HFFc6 (cell line): Measurements from ENCODE around the gene IFRD1. TPM values are rescaled to one million over a fixed set of nuclear protein-coding genes. Genes with fewer than 3 reads are reported as not detected.

Experiments used
- DNase-seq: peaks from one replicate; pipeline ENCODE4 v3.0.0-alpha.2; 2018
- H3K27ac Mint-ChIP-seq: 2 replicates; pipeline ENCODE4 v1.8.0; 2020; ENCODE audit warnings: mild to moderate bottlenecking, mixed read lengths
- H3K27me3 Mint-ChIP-seq: 2 replicates; pipeline ENCODE4 v1.8.0; 2021; ENCODE audit warnings: mild to moderate bottlenecking, moderate library complexity, mixed read lengths; ENCODE audit not compliant: insufficient read depth
- H3K36me3 Mint-ChIP-seq: 2 replicates; pipeline ENCODE4 v1.8.0; 2021; ENCODE audit warnings: low read depth, mixed read lengths
- H3K4me1 Mint-ChIP-seq: 2 replicates; pipeline ENCODE4 v1.8.0; 2020; ENCODE audit warnings: low read depth, mixed read lengths
- H3K4me3 Mint-ChIP-seq: 2 replicates; pipeline ENCODE4 v1.8.0; 2020; ENCODE audit warnings: mild to moderate bottlenecking, moderate library complexity, mixed read lengths
- H3K9me3 Mint-ChIP-seq: 2 replicates; pipeline ENCODE4 v1.8.0; 2020; ENCODE audit warnings: mild to moderate bottlenecking, mixed read lengths
- total RNA-seq, 6 experiments: library from RNA; stranded (reverse); fragmentation: NEBNext Ultra II Directional; extraction: Animal tissue kit (Norgen Biotek cat#: 25700); gene quantifications; 2 replicates in 1 of 6; 3 replicates in 5 of 6; pipeline ENCODE4 v1.2.3, GENCODE V29; 2021
- TF ChIP-seq, protein P1 (sequence below): fragments of 200-600 bp; sonication (generic); IDR thresholded peaks from 2 replicates; pipeline ENCODE4 v1.5.0; 2021; ENCODE audit warnings: antibody characterized with exemption, mild to moderate bottlenecking

IFRD1 gene
- total RNA-seq, 6 experiments from 2014 or later, result 25.4 to 30.0 (median 27.5) TPM

DNA sequence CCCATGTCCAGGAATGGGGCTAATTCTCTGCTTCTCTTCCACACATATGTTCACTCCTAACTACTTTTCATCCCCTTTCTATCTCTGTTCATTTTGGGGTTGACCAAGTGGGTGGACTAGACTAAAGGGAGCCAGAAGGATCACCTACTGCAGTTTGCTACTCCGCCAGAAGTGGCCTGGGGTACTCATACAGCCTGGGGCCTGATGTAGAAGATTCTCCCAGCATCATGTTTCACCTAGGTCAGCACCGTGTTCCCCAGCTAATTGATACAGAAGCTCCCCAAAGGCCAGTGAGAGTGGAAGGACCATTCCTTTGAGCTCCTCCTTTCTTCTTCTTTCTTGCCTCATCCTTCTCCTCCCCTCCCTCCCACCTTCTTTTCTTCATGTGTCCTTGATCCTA, 19.6 kb upstream of the IFRD1 start:
- Mint-ChIP-seq H3K27me3 (peaks cover 1% of the 10 kb centered on the region; the same call in 1 of the 2 replicates), H3K27ac (no peak overlapping the region), H3K4me3 (no peak overlapping the region), H3K9me3 (no peaks in the 10 kb centered on the region), H3K36me3 (no peaks in the 10 kb centered on the region), H3K4me1 (peaks cover 24% of the 10 kb centered on the region)
- TF ChIP-seq, protein P1, sequence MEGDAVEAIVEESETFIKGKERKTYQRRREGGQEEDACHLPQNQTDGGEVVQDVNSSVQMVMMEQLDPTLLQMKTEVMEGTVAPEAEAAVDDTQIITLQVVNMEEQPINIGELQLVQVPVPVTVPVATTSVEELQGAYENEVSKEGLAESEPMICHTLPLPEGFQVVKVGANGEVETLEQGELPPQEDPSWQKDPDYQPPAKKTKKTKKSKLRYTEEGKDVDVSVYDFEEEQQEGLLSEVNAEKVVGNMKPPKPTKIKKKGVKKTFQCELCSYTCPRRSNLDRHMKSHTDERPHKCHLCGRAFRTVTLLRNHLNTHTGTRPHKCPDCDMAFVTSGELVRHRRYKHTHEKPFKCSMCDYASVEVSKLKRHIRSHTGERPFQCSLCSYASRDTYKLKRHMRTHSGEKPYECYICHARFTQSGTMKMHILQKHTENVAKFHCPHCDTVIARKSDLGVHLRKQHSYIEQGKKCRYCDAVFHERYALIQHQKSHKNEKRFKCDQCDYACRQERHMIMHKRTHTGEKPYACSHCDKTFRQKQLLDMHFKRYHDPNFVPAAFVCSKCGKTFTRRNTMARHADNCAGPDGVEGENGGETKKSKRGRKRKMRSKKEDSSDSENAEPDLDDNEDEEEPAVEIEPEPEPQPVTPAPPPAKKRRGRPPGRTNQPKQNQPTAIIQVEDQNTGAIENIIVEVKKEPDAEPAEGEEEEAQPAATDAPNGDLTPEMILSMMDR, result no peak
- DNase-seq, result no peak

DNA sequence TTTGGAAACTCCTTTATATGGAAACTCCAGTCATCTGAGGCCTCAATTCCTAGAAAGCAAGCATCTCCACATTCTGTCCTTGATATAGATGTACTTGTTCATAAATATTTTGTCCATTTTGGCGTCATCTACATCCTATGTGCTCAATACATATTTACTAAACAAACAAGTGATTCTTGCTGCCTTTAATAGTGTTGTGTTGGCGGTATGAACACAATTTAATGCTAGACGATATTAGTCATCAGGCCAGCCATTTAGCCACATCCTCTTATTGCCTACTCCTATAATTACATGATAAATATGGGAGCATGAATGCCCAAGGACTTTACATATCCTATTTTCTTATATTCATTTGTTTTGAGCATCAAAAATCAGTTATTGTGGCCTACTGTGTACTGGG, 18.5 kb upstream of the IFRD1 start:
- TF ChIP-seq, protein P1, result no peak
- DNase-seq, result peak; percentile 11
- Mint-ChIP-seq H3K27ac (no peak overlapping the region), H3K36me3 (no peaks in the 10 kb centered on the region), H3K4me3 (no peak overlapping the region), H3K27me3 (peaks cover 1% of the 10 kb centered on the region; the same call in 1 of the 2 replicates), H3K9me3 (no peaks in the 10 kb centered on the region), H3K4me1 (peaks cover 32% of the 10 kb centered on the region)

DNA sequence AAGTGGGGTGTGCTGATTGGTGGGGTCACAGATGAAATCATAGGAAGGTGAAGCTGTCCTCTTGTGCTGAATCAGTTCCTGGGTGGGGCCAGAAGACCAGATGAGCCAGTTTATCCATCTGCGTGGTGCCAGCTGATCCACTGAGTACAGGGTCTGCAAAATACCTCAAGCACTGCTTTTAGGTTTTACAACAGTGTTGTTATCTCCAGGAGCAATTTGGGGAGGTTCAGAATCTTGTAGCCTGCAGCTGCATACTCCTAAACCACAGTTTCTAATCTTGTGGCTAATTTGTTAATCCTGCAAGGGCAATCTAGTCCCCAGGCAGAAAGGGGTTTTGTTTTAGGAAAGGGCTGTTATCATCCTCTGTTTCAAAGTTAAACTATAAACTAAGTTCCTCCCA, 17.0 kb upstream of the IFRD1 start:
- no peak for DNase-seq
- Mint-ChIP-seq H3K4me1 (peaks cover 40% of the 10 kb centered on the region), H3K4me3 (no peak overlapping the region), H3K27ac (peak overlapping the region; percentile 12; the same call in 1 of the 2 replicates), H3K9me3 (no peaks in the 10 kb centered on the region), H3K27me3 (peaks cover 1% of the 10 kb centered on the region; the same call in 1 of the 2 replicates), H3K36me3 (no peaks in the 10 kb centered on the region)
- TF ChIP-seq, protein P1, result no peak

DNA sequence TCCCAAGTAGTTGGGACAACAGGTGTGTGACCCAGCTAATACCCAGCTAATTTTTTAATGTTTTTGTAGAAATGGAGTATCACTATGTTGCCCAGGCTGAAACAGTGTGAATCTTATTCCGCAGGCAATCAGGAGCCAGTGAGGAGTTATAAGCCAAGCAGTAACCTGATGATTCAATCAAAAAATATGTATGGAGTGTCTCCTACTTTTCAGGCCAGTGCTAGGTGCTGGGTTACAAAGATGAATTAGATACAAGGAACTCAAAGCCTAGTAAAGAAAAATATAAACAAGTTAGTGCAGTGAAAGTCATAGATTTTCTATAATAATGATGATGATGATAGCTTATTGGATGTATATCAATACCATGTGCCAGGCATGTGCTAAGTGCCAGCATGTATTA, 13.2 kb upstream of the IFRD1 start:
- no peak overlapping the region; the same call in 1 of the 2 replicates for H3K27ac Mint-ChIP-seq

DNA sequence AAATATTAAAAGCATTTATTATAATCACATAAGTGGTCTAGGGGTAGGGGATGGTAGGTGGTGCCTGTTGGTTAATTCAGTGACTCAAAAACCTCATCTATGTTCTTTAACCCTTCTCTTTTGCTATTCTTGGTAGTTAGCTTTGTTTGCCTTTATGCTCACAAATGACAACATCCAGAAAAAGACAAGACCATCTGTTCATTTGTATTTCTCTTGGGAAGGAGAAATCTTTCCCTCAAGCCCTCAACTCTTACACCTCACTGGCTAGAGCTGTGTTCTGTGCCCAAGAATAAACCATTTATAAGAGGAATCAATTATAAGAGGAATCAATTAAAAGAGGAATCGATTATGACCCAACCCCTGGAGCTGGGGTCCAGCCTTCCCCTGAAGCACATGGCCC, 10.8 kb upstream of the IFRD1 start:
- Mint-ChIP-seq H3K9me3 (no peaks in the 10 kb centered on the region), H3K4me3 (no peak overlapping the region), H3K27me3 (peaks cover 2% of the 10 kb centered on the region; the same call in 1 of the 2 replicates), H3K27ac (no peak overlapping the region), H3K4me1 (peaks cover 26% of the 10 kb centered on the region), H3K36me3 (no peaks in the 10 kb centered on the region)
- DNase-seq, result no peak
- TF ChIP-seq, protein P1, result no peak

More for the DNA sequence above, 13.2 kb upstream of the IFRD1 start:
- H3K4me1 Mint-ChIP-seq, result peaks cover 35% of the 10 kb centered on the region
- H3K9me3 Mint-ChIP-seq, result no peaks in the 10 kb centered on the region
- peak; percentile 63 for DNase-seq
- no peak overlapping the region for H3K4me3 Mint-ChIP-seq
- H3K27me3 Mint-ChIP-seq, result no peaks in the 10 kb centered on the region
- TF ChIP-seq, protein P1, result no peak
- no peaks in the 10 kb centered on the region for H3K36me3 Mint-ChIP-seq

DNA sequence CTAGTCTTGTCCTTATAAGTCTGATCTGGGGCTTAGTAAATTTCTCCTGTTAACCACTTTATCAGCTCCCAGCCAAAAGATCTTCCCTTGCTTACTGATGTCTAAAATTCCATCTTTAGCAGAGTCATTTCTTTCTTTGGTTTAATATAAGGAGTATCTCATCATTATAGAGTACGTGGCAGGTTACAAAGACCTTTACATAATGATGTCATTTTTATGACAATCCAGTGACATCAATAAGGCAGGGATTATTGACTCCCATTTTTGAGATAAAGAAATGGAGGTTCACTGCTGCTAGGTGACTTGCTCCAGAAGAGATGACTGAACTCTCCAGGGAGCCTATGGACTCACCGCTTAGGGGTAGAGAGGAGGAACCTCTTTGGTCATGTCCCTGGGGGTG, 8.1 kb upstream of the IFRD1 start:
- TF ChIP-seq, protein P1, result no peak
- Mint-ChIP-seq H3K4me3 (no peak overlapping the region), H3K27me3 (peaks cover 2% of the 10 kb centered on the region; the same call in 1 of the 2 replicates), H3K27ac (no peak overlapping the region), H3K9me3 (no peaks in the 10 kb centered on the region), H3K4me1 (peaks cover 4% of the 10 kb centered on the region), H3K36me3 (no peaks in the 10 kb centered on the region)
- no peak for DNase-seq
